LNCaP clone FGC (cell line): ENCODE measurements around the gene FGFRL1.
"Not testable (repeated sequence)": the region's sequence is repeated elsewhere in the genome, so short reads cannot be mapped to it uniquely, and the experiment has no call there.

Source experiments
- DNase-seq: peaks from one replicate; pipeline ENCODE4 v3.0.0-alpha.2; 2011; ENCODE audit warnings: low read depth
- H3K4me3 ChIP-seq: 2 replicates; pipeline ENCODE4 v1.5.1; 2011; ENCODE audit warnings: mild to moderate bottlenecking, low read depth, low read length, control low read depth
- CTCF ChIP-seq: IDR thresholded peaks from 2 replicates; pipeline ENCODE4 v1.5.1; 2012; ENCODE audit warnings: mild to moderate bottlenecking; ENCODE audit not compliant: control insufficient read depth, insufficient read depth; ENCODE audit errors: extremely low read depth

The FGFRL1 gene

DNA sequence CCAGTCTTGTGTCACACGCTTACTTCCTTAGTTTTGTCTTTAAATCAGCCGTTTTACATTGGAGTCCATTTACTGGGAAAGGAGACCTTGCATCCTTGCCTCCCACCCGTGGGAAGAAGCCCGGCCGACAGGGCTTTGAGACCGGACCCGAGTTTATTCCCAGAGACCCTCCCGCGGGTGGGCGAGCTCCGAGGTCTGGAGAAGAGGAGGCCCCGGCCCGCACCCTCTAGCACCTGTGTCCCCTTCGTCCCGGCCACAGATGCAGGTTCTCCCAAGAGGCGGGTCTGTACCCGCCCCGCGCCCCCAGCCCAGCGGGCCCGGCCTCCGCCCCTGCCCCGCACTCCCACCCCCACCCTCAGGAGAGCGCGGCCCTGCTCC lies 14.4 kb upstream of the FGFRL1 start:
- DNase-seq, result no peak
- H3K4me3 ChIP-seq, result no peak overlapping the region
- no peak for TF ChIP-seq CTCF

- H3K4me3 ChIP-seq, result no peak overlapping the region
- no peak for DNase-seq
- no peak for TF ChIP-seq CTCF
Observed at GRCh38 chr4:997375-998071, 13.9 kb upstream of the FGFRL1 start.

- no peak overlapping the region for H3K4me3 ChIP-seq
- DNase-seq, result no peak
- TF ChIP-seq CTCF, result no peak
Observed at GRCh38 chr4:998096-998691, 13.2 kb upstream of the FGFRL1 start.

GRCh38 chr4:999240-999863 lies 12.1 kb upstream of the FGFRL1 start:
- not testable (repeated sequence) for H3K4me3 ChIP-seq, DNase-seq

DNA sequence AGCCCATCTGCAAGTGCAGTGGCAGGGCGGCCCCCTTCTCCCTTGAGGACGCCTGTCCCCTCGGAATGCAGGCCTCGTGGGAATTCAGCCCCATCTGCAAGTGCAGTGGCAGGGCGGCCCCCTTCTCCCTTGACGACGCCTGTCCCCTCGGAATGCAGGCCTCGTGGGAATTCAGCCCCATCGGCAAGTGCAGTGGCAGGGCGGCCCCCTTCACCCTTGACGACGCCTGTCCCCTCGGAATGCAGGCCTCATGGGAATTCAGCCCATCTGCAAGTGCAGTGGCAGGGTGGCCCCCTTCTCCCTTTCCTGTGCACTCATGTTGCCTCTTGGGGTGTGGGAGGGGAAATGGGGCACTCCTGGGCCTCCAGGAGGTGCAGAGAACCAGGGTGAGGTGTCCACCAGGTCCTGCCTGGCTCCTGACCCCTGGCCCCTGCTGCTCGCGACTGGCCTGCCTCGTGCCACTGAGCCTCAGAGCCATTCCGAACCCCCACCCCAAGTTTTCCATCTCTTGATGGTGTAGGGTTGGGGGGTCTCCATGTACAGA lies 11.5 kb upstream of the FGFRL1 start:
- TF ChIP-seq CTCF, result no peak
- DNase-seq, result no peak

DNA sequence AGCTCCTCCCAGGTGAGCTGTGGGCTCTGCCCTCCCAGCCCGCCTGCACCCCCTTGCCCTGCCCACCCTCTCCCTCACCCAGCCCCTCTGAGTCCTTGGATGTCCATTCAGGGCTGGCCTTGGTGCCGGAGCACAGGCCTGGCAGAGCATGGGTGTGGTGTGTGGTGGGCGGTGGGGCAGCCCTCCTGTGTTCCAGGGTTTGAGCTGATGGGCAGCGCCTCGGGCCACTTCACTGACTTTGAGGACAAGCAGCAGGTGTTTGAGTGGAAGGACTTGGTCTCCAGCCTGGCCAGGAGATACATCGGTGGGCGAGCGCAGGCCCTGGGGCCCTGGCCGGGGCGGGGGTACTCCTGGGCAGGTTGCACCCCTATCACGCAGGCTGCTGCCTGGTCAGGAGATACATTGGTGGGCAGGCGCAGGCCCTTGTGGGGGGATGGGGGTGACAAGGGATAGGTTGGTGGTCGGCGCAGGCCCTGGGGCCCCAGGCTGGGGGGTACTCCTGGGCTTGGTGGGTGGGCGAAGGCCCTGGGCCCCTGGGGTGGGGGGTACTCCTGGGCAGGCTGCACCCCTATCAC lies 10.7 kb upstream of the FGFRL1 start:
- no peak for DNase-seq
- H3K4me3 ChIP-seq, result no peak overlapping the region
- TF ChIP-seq CTCF, result no peak

More for the DNA sequence above, 11.5 kb upstream of the FGFRL1 start:
- no peak overlapping the region for H3K4me3 ChIP-seq

- H3K4me3 ChIP-seq, result no peak overlapping the region
- TF ChIP-seq CTCF, result no peak
Observed at GRCh38 chr4:1001561-1002130, 9.8 kb upstream of the FGFRL1 start.

More at GRCh38 chr4:1001561-1002130, 9.8 kb upstream of the FGFRL1 start:
- no peak for DNase-seq
